ENCODE data around the gene PROKR1. TPM values are rescaled to one million over a fixed set of nuclear protein-coding genes. Genes with fewer than 3 reads are reported as not detected.
"Not testable (repeated sequence)": the region's sequence is repeated elsewhere in the genome, so short reads cannot be mapped to it uniquely, and the experiment has no call there.

The PROKR1 gene
- total and polyA plus RNA-seq, 11 donors: 0.08 TPM; not detected in 10

DNA sequence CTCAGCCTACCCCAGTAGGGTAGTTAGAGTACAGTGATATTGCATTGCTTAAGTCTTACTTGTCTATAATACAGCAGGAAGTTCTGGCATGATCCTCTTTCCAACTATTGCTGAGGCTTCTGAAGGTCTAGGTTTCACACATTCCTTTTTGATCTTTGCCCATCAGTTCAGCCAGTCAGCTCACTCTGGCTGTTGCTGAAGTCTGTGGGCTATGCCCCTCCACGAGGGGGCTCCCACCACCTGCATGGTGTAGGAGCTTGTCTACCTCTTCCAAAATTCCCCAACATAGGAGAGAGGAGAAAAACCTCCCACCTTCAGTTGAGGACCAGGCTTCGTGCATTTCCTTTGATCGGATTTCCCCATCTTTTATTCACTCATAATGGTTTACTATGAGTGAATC, 26.3 kb downstream of the PROKR1 start:
- Histone ChIP-seq H3K27ac (no peak overlapping the region), H3K27me3 (peaks cover 0 to 11% (median 0%) of the 10 kb centered on the region in 9 donors), H3K36me3 (no peaks in the 10 kb centered on the region), H3K4me1 (no peaks in the 10 kb centered on the region), H3K9me3 (peaks cover 0 to 5% (median 0%) of the 10 kb centered on the region in 12 donors), H3K4me3 (no peak overlapping the region)
- intact Hi-C loops (cut with DNase I): no loop called here
- WGBS, 4 donors: 77 to 87% (median 79%) methylated on average over 3 of the region's 3 CpGs
- TF ChIP-seq, protein P1, sequence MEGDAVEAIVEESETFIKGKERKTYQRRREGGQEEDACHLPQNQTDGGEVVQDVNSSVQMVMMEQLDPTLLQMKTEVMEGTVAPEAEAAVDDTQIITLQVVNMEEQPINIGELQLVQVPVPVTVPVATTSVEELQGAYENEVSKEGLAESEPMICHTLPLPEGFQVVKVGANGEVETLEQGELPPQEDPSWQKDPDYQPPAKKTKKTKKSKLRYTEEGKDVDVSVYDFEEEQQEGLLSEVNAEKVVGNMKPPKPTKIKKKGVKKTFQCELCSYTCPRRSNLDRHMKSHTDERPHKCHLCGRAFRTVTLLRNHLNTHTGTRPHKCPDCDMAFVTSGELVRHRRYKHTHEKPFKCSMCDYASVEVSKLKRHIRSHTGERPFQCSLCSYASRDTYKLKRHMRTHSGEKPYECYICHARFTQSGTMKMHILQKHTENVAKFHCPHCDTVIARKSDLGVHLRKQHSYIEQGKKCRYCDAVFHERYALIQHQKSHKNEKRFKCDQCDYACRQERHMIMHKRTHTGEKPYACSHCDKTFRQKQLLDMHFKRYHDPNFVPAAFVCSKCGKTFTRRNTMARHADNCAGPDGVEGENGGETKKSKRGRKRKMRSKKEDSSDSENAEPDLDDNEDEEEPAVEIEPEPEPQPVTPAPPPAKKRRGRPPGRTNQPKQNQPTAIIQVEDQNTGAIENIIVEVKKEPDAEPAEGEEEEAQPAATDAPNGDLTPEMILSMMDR (IDR thresholded peaks at IDR 0.05): no peak
- TF ChIP-seq POLR2A (IDR thresholded peaks at IDR 0.05): no peak
- ATAC-seq (no peak), DNase-seq (no peak)

DNA sequence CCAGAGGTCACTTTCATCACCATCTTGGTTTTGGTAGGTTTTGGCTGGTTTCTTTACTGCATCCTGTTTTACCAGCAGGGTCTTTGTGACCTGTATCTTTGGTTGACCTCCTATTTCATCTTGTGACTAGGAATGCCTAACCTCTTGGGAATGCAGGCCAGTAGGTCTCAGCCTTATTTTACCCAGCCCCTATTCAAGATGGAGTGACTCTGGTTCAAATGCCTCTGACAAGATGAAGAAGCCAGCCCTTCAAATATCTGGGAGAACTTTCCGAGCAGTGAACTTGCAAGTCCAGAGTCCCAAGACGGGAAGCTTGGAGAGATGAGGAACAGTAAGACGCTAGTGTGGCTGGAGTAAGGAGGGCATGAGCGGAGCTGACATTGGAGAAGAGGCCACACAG, 28.6 kb downstream of the PROKR1 start:
- Histone ChIP-seq H3K4me1 (no peaks in the 10 kb centered on the region), H3K36me3 (no peaks in the 10 kb centered on the region), H3K4me3 (no peak overlapping the region), H3K27ac (no peak overlapping the region), H3K9me3 (peaks cover 0 to 20% (median 2%) of the 10 kb centered on the region in 12 donors), H3K27me3 (peaks cover 0 to 3% (median 0%) of the 10 kb centered on the region in 9 donors)
- no peak for DNase-seq
- intact Hi-C loops (cut with DNase I): no loop called here
- TF ChIP-seq, protein P1 (IDR thresholded peaks at IDR 0.05): no peak
- no peak for TF ChIP-seq POLR2A (IDR thresholded peaks at IDR 0.05)
- 71 to 95% (median 93%) methylated on average over 4 of the region's 4 CpGs for WGBS, 4 donors
- no peak for ATAC-seq

GRCh38 chr2:68673631-68674030, 30.3 kb downstream of the PROKR1 start:
- WGBS, 4 donors: 76 to 86% (median 79%) methylated on average over 3 of the region's 3 CpGs
- DNase-seq: no peak
- Histone ChIP-seq H3K9me3 (peaks cover 0 to 19% (median 0%) of the 10 kb centered on the region in 12 donors), H3K27me3 (peaks cover 0 to 3% (median 0%) of the 10 kb centered on the region in 9 donors), H3K36me3 (no peaks in the 10 kb centered on the region), H3K27ac (no peak overlapping the region), H3K4me3 (no peak overlapping the region), H3K4me1 (no peaks in the 10 kb centered on the region)
- no peak for ATAC-seq
- TF ChIP-seq, protein P1 (IDR thresholded peaks at IDR 0.05): no peak
- TF ChIP-seq POLR2A (IDR thresholded peaks at IDR 0.05): no peak
- intact Hi-C loops (cut with DNase I): no loop called here

DNA sequence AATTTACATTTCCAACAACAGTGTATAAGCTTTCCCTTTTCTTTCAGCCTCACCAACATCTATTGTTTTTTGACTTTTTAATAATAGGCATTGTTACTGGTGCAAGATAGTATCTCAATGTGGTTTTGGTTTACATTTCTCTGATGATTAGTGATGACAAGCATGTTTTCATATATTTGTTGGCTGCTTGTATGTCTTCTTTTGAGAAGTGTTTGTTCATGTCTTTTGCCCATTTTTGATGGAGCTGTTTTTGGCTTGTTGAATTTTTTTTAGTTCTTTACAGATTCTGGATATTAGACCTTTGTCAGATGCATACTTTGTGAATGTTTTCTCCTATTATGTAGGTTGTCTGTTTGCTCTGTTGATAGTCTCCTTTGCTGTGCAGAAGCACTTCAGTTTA, 32.1 kb downstream of the PROKR1 start:
- Histone ChIP-seq H3K36me3 (no peaks in the 10 kb centered on the region), H3K27ac (no peak overlapping the region), H3K27me3 (peaks cover 0 to 3% (median 0%) of the 10 kb centered on the region in 9 donors), H3K4me3 (no peak overlapping the region), H3K9me3 (peaks cover 0 to 19% (median 0%) of the 10 kb centered on the region in 12 donors), H3K4me1 (no peaks in the 10 kb centered on the region)
- no peak for TF ChIP-seq POLR2A (IDR thresholded peaks at IDR 0.05)
- TF ChIP-seq, protein P1 (IDR thresholded peaks at IDR 0.05): no peak
- intact Hi-C loops (cut with DNase I): no loop called here
- ATAC-seq: no peak
- no peak for DNase-seq

GRCh38 chr2:68677837-68678236, 34.5 kb downstream of the PROKR1 start:
- intact Hi-C loops (cut with DNase I); H3K36me3 ChIP-seq; H3K4me1 ChIP-seq; DNase-seq; H3K27ac ChIP-seq; H3K27me3 ChIP-seq; ATAC-seq; H3K4me3 ChIP-seq: not testable (repeated sequence)
- H3K9me3 ChIP-seq: peaks cover 0 to 19% (median 0%) of the 10 kb centered on the region in 12 donors
- 59 to 90% (median 87%) methylated on average over 3 of the region's 3 CpGs for WGBS, 4 donors

DNA sequence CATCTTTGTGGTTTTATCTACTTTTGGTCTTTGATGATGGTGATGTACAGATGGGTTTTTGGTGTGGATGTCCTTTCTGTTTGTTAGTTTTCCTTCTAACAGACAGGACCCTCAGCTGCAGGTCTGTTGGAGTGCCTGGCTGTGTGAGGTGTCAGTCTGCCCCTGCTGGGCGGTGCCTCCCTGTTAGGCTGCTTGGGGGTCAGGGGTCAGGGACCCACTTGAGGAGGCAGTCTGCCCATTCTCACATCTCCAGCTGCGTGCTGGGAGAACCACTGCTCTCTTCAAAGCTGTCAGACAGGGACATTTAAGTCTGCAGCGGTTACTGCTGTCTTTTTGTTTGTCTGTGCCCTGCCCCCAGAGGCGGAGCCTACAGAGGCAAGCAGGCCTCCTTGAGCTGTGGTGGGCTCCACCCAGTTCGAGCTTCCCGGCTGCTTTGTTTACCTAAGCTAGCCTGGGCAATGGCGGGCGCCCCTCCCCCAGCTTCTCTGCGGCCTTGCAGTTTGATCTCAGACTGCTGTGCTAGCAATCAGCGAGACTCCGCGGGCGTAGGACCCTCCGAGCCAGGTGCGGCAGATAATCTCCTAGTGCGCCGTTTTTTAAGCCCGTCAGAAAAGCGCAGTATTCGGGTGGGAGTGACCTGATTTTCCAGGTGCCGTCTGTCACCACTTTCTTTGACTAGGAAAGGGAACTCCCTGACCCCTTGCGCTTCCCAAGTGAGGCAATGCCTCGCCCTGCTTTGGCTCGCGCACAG, 36.0 kb downstream of the PROKR1 start:
- intact Hi-C loops (cut with DNase I); H3K36me3 ChIP-seq; H3K27me3 ChIP-seq; ATAC-seq; H3K4me1 ChIP-seq: not testable (repeated sequence)
- WGBS, 4 donors: 33 to 72% (median 50%) methylated on average over 4 to 25 of the region's 25 CpGs
- Histone ChIP-seq H3K9me3 (peaks cover 0 to 16% (median 0%) of the 10 kb centered on the region in 12 donors), H3K27ac (peak overlapping the region in 3 of 12 donors; percentile 13 to 24 (median 14)), H3K4me3 (peak overlapping the region in 11 of 12 donors; percentile 13 to 62 (median 46))
- DNase-seq: peak in 4 of 5 donors; percentile 19 to 60 (median 42)

- H3K4me1 ChIP-seq; intact Hi-C loops (cut with DNase I); H3K36me3 ChIP-seq; H3K27me3 ChIP-seq; DNase-seq; ATAC-seq: not testable (repeated sequence)
- peak overlapping the region in 11 of 12 donors; percentile 13 to 62 (median 46) for H3K4me3 ChIP-seq
- WGBS, 4 donors: 61 to 80% (median 76%) methylated on average over 7 to 9 of the region's 9 CpGs
- H3K27ac ChIP-seq: peak overlapping the region in 1 of 12 donors; percentile 24
- peaks cover 0 to 13% (median 0%) of the 10 kb centered on the region in 12 donors for H3K9me3 ChIP-seq
Observed at GRCh38 chr2:68679917-68680267, 36.5 kb downstream of the PROKR1 start.

Data from heart left ventricle (tissue), 16 donors.